RWPE2 (cell line): ENCODE data around the gene PATJ.

ENCODE experiments used
- ATAC-seq: fragments of 200-7000 bp; cut with Tn5 transposase; 3 replicates; pipeline ENCODE4 v1.9.1; 2021; ENCODE audit warnings: low read depth
- DNase-seq: peaks from one replicate; pipeline ENCODE4 v3.0.0-alpha.2; 2020; ENCODE audit warnings: low spot score
- H3K27ac ChIP-seq: fragments of 450-650 bp; 2 replicates; pipeline ENCODE4 v1.5.1; 2017; ENCODE audit warnings: mild to moderate bottlenecking; ENCODE audit not compliant: poor library complexity, severe bottlenecking
- H3K27me3 ChIP-seq: fragments of 250-450 bp; sonication (Bioruptor Pico); 2 replicates; pipeline ENCODE4 v1.5.1; 2021; ENCODE audit warnings: mild to moderate bottlenecking, moderate library complexity; ENCODE audit not compliant: insufficient read depth, poor library complexity, severe bottlenecking
- H3K36me3 ChIP-seq: fragments of 250-450 bp; sonication (Bioruptor Pico); 2 replicates; pipeline ENCODE4 v1.5.1; 2020; ENCODE audit warnings: low read depth, mild to moderate bottlenecking, moderate library complexity
- H3K4me1 ChIP-seq: fragments of 250-450 bp; sonication (Bioruptor Pico); 2 replicates; pipeline ENCODE4 v1.5.1; 2021; ENCODE audit warnings: mild to moderate bottlenecking, moderate library complexity; ENCODE audit not compliant: insufficient read depth, poor library complexity, severe bottlenecking
- H3K4me3 ChIP-seq: fragments of 250-450 bp; sonication (Bioruptor Pico); 2 replicates; pipeline ENCODE4 v1.5.1; 2021; ENCODE audit warnings: mild to moderate bottlenecking, moderate library complexity; ENCODE audit not compliant: severe bottlenecking
- H3K9me3 ChIP-seq: fragments of 250-450 bp; sonication (Bioruptor Pico); 2 replicates; pipeline ENCODE4 v1.5.1; 2021; ENCODE audit warnings: mild to moderate bottlenecking, moderate library complexity; ENCODE audit not compliant: severe bottlenecking
- TF ChIP-seq, protein P1 (sequence below): fragments of 450-650 bp; IDR thresholded peaks from one replicate; pipeline ENCODE4 v1.5.1; 2017; ENCODE audit warnings: mild to moderate bottlenecking, moderate library complexity; ENCODE audit not compliant: poor library complexity, severe bottlenecking

Gene PATJ, protein sequence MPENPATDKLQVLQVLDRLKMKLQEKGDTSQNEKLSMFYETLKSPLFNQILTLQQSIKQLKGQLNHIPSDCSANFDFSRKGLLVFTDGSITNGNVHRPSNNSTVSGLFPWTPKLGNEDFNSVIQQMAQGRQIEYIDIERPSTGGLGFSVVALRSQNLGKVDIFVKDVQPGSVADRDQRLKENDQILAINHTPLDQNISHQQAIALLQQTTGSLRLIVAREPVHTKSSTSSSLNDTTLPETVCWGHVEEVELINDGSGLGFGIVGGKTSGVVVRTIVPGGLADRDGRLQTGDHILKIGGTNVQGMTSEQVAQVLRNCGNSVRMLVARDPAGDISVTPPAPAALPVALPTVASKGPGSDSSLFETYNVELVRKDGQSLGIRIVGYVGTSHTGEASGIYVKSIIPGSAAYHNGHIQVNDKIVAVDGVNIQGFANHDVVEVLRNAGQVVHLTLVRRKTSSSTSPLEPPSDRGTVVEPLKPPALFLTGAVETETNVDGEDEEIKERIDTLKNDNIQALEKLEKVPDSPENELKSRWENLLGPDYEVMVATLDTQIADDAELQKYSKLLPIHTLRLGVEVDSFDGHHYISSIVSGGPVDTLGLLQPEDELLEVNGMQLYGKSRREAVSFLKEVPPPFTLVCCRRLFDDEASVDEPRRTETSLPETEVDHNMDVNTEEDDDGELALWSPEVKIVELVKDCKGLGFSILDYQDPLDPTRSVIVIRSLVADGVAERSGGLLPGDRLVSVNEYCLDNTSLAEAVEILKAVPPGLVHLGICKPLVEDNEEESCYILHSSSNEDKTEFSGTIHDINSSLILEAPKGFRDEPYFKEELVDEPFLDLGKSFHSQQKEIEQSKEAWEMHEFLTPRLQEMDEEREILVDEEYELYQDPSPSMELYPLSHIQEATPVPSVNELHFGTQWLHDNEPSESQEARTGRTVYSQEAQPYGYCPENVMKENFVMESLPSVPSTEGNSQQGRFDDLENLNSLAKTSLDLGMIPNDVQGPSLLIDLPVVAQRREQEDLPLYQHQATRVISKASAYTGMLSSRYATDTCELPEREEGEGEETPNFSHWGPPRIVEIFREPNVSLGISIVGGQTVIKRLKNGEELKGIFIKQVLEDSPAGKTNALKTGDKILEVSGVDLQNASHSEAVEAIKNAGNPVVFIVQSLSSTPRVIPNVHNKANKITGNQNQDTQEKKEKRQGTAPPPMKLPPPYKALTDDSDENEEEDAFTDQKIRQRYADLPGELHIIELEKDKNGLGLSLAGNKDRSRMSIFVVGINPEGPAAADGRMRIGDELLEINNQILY (N-terminal part only)

DNA sequence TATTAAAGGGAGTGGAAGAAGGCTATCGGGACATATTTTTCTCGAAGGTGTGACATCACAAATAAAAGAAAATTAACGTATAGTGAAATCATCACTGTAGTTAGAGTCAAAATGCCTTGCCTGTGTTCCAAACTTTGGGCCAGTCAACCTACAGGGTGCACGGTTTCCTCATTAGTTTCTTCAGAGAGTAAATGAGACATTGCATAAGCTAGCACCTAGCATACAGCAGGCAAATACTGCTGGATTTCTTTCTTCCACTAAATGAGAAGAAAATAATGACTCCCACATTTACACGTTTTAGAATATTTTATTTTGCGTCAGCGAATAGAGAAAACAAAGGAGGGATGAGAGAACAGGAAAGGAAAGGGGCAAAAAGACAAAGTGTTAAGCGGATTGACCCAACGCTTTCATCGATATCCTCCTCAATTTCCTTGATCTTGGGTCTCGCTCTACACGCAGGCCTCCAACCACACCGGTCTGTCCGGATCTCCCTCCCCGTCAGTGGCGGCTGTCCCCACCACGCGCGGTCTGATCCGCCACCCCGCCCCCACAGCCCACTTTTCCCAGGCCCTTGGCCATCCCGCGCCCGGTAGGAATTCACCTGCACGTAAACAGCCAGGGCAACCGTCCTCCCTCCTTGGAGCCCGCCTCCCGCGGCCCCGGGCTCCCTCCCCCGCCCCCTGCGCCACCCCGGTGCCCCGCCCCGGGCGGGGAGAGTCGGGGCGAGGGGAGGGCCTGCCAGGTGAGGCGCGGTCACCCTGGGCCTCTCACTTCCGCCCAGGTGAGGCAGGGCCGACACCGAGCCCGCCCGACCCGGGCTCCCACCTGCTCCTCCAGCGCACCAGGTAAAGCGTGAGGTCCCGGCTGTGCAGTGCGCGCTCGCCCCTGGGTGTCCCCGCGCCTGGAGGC is at the start of gene PATJ:
Gene PATJ (plus strand): TSS at position 770 of the 909 bp plus-strand sequence. CDS start 20,413 bp downstream, outside the sequence.
- ATAC-seq (peak; percentile 91), DNase-seq (peak; percentile 81)
- H3K27me3 ChIP-seq, result no peaks in the 10 kb centered on the region
- H3K9me3 ChIP-seq, result no peaks in the 10 kb centered on the region
- TF ChIP-seq, protein P1, sequence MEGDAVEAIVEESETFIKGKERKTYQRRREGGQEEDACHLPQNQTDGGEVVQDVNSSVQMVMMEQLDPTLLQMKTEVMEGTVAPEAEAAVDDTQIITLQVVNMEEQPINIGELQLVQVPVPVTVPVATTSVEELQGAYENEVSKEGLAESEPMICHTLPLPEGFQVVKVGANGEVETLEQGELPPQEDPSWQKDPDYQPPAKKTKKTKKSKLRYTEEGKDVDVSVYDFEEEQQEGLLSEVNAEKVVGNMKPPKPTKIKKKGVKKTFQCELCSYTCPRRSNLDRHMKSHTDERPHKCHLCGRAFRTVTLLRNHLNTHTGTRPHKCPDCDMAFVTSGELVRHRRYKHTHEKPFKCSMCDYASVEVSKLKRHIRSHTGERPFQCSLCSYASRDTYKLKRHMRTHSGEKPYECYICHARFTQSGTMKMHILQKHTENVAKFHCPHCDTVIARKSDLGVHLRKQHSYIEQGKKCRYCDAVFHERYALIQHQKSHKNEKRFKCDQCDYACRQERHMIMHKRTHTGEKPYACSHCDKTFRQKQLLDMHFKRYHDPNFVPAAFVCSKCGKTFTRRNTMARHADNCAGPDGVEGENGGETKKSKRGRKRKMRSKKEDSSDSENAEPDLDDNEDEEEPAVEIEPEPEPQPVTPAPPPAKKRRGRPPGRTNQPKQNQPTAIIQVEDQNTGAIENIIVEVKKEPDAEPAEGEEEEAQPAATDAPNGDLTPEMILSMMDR, result no peak
- peaks cover 10% of the 10 kb centered on the region for H3K4me1 ChIP-seq
- H3K36me3 ChIP-seq, result no peaks in the 10 kb centered on the region; the same call in 1 of the 2 replicates
- peak within 1 kb of the TSS; percentile 90 for H3K4me3 ChIP-seq
- H3K27ac ChIP-seq, result peak within 1 kb of the TSS; percentile 89

GRCh38 chr1:61699911-61700851 is 42.1 kb upstream of the PATJ start:
- DNase-seq, result no peak
- H3K4me3 ChIP-seq, result no peak overlapping the region

GRCh38 chr1:61708953-61709907 is 33.0 kb upstream of the PATJ start:
- Histone ChIP-seq H3K27ac (no peak overlapping the region), H3K4me3 (no peak overlapping the region), H3K27me3 (no peaks in the 10 kb centered on the region), H3K36me3 (peaks cover 64% of the 10 kb centered on the region), H3K9me3 (no peaks in the 10 kb centered on the region), H3K4me1 (no peaks in the 10 kb centered on the region)
- ATAC-seq, result no peak
- no peak for DNase-seq
- TF ChIP-seq, protein P1, result no peak

More at GRCh38 chr1:61699911-61700851, 42.1 kb upstream of the PATJ start:
- no peaks in the 10 kb centered on the region for H3K9me3 ChIP-seq
- peaks cover 62% of the 10 kb centered on the region for H3K36me3 ChIP-seq
- H3K27me3 ChIP-seq, result no peaks in the 10 kb centered on the region
- no peaks in the 10 kb centered on the region for H3K4me1 ChIP-seq
- no peak overlapping the region for H3K27ac ChIP-seq
- TF ChIP-seq, protein P1, result no peak
- no peak for ATAC-seq
